Tibial nerve (tissue), 4 donors: Measurements from ENCODE around the gene HES4. TPM values are rescaled to one million over a fixed set of nuclear protein-coding genes. Genes with fewer than 3 reads are reported as not detected.

Source experiments
- DNase-seq, 2 donors: peaks; one replicate each; pipeline ENCODE4 v3.0.0-alpha.2; 2019; ENCODE audit warnings: low spot score in 2 of 2
- H3K27ac ChIP-seq, 4 donors: fragments of 200-600 bp; sonication (generic) in 3 of 4; one replicate each; pipeline ENCODE4 v1.5.1; 2017 to 2019; ENCODE audit warnings: mild to moderate bottlenecking in 1 of 4
- H3K27me3 ChIP-seq, 2 donors: fragments of 200-600 bp; sonication (generic) in 1 of 2; one replicate each; pipeline versions ENCODE4 v1.5.1 to v1.6.0; 2017 to 2019
- H3K36me3 ChIP-seq, 3 donors: fragments of 200-600 bp; sonication (generic); one replicate each; pipeline ENCODE4 v1.5.1; 2018 to 2019
- H3K4me1 ChIP-seq, 4 donors: fragments of 200-600 bp; sonication (generic) in 3 of 4; one replicate each; pipeline ENCODE4 v1.5.1; 2017 to 2019
- H3K4me3 ChIP-seq, 4 donors: fragments of 200-600 bp; sonication (generic) in 3 of 4; one replicate each; pipeline ENCODE4 v1.5.1; 2017 to 2019; ENCODE audit warnings: mild to moderate bottlenecking in 1 of 4, moderate library complexity in 1 of 4
- H3K9me3 ChIP-seq, 4 donors: fragments of 200-600 bp; sonication (generic) in 3 of 4; one replicate each; pipeline ENCODE4 v1.5.1; 2017 to 2019
- CTCF ChIP-seq, 5 experiments: fragments of 200-600 bp in 3 of 5; fragments of 450-650 bp in 2 of 5; sonication (generic) in 3 of 5; IDR thresholded peaks; one replicate each; pipeline ENCODE4 v1.5.1; 2016 to 2019; ENCODE audit warnings: antibody characterized with exemption in 5 of 5, mild to moderate bottlenecking in 3 of 5, moderate library complexity in 2 of 5
- EP300 ChIP-seq, 2 donors: sonication (generic); formaldehyde crosslinking; IDR thresholded peaks; one replicate each; pipeline ENCODE4 v1.6.1; 2017; ENCODE audit warnings: antibody characterized with exemption in 2 of 2, mild to moderate bottlenecking in 1 of 2
- POLR2A ChIP-seq, 2 donors: fragments of 450-650 bp; IDR thresholded peaks; one replicate each; pipeline ENCODE4 v1.6.1; 2017; ENCODE audit warnings: antibody characterized with exemption in 2 of 2, mild to moderate bottlenecking in 2 of 2, moderate library complexity in 2 of 2
- WGBS, 2 donors: methylation state at CpG; one replicate each; pipeline ENCODE4 v1.1.5; 2018; 5-methylcytosine and 5-hydroxymethylcytosine counted together
- total RNA-seq, 4 donors: library from RNA; depleted of rRNA; stranded (reverse); fragments of >200 nt; gene quantifications; one replicate each; pipeline ENCODE4 v1.1.0, GENCODE V29; 2016

Gene HES4
- total RNA-seq, 4 donors from 2014 or later, result 26.9 to 70.8 (median 58.7) TPM

GRCh38 chr1:981491-981954 is 18.4 kb downstream of the HES4 start:
- H3K4me3 ChIP-seq, result no peak overlapping the region
- peaks cover 0 to 7% (median 2%) of the 10 kb centered on the region in 4 donors for H3K4me1 ChIP-seq
- no peak for DNase-seq
- no peaks in the 10 kb centered on the region for H3K36me3 ChIP-seq
- peaks cover 0 to 22% of the 10 kb centered on the region in 2 donors for H3K27me3 ChIP-seq
- no peaks in the 10 kb centered on the region for H3K9me3 ChIP-seq
- H3K27ac ChIP-seq, result no peak overlapping the region
- WGBS, 2 donors, result 64 to 77% methylated on average over 3 to 7 of the region's 21 CpGs
- TF ChIP-seq POLR2A (IDR thresholded peaks at IDR 0.05) (no peak), EP300 (IDR thresholded peaks at IDR 0.05) (no peak), CTCF (IDR thresholded peaks at IDR 0.05) (no peak)

GRCh38 chr1:980602-981395 is 19.1 kb downstream of the HES4 start:
- TF ChIP-seq CTCF (IDR thresholded peaks at IDR 0.05) (no peak), POLR2A (IDR thresholded peaks at IDR 0.05) (no peak), EP300 (IDR thresholded peaks at IDR 0.05) (no peak)

GRCh38 chr1:980137-980571 is 19.7 kb downstream of the HES4 start:
- WGBS, 2 donors, result 52 to 62% methylated on average over 6 to 8 of the region's 13 CpGs
- H3K27ac ChIP-seq, result no peak overlapping the region
- no peak for TF ChIP-seq CTCF (IDR thresholded peaks at IDR 0.05)
- no peak for TF ChIP-seq EP300 (IDR thresholded peaks at IDR 0.05)
- TF ChIP-seq POLR2A (IDR thresholded peaks at IDR 0.05), result no peak
- no peak overlapping the region for H3K4me3 ChIP-seq
- no peaks in the 10 kb centered on the region for H3K9me3 ChIP-seq
- peaks cover 0 to 16% (median 2%) of the 10 kb centered on the region in 4 donors for H3K4me1 ChIP-seq
- H3K27me3 ChIP-seq, result peaks cover 0 to 36% of the 10 kb centered on the region in 2 donors
- no peaks in the 10 kb centered on the region for H3K36me3 ChIP-seq
- no peak for DNase-seq

More at GRCh38 chr1:980602-981395, 19.1 kb downstream of the HES4 start:
- DNase-seq, result no peak
- Histone ChIP-seq H3K9me3 (no peaks in the 10 kb centered on the region), H3K27ac (no peak overlapping the region), H3K27me3 (peaks cover 0 to 29% of the 10 kb centered on the region in 2 donors), H3K4me1 (peaks cover 0 to 14% (median 2%) of the 10 kb centered on the region in 4 donors), H3K36me3 (no peaks in the 10 kb centered on the region), H3K4me3 (no peak overlapping the region)
- 54 to 58% methylated on average over 35 of the region's 35 CpGs for WGBS, 2 donors

GRCh38 chr1:979744-980072 is 20.2 kb downstream of the HES4 start:
- no peak overlapping the region for H3K4me3 ChIP-seq
- H3K27ac ChIP-seq, result no peak overlapping the region
- no peaks in the 10 kb centered on the region for H3K36me3 ChIP-seq
- no peak for DNase-seq
- TF ChIP-seq CTCF (IDR thresholded peaks at IDR 0.05), result no peak
- TF ChIP-seq EP300 (IDR thresholded peaks at IDR 0.05), result no peak
- no peak for TF ChIP-seq POLR2A (IDR thresholded peaks at IDR 0.05)
- H3K4me1 ChIP-seq, result peaks cover 0 to 16% (median 2%) of the 10 kb centered on the region in 4 donors
- peaks cover 0 to 40% of the 10 kb centered on the region in 2 donors for H3K27me3 ChIP-seq
- 82 to 94% methylated on average over 2 to 9 of the region's 9 CpGs for WGBS, 2 donors
- H3K9me3 ChIP-seq, result no peaks in the 10 kb centered on the region
